Right lobe of liver (tissue), 6 donors: ENCODE measurements around the gene TNFAIP8. TPM values are rescaled to one million over a fixed set of nuclear protein-coding genes. Genes with fewer than 3 reads are reported as not detected.

ENCODE experiments used
- ATAC-seq, 4 donors: fragments of 200-7000 bp; cut with Tn5 transposase; one replicate each; pipeline ENCODE4 v1.9.1; 2020; ENCODE audit warnings: mild to moderate bottlenecking in 4 of 4, moderate library complexity in 4 of 4
- DNase-seq, 3 donors: peaks; one replicate each; pipeline ENCODE4 v3.0.0-alpha.2; 2020
- H3K27ac ChIP-seq, 3 donors: fragments of 200-600 bp; one replicate each; pipeline ENCODE4 v1.8.0; 2022
- H3K27me3 ChIP-seq, 2 donors: fragments of 200-600 bp; one replicate each; pipeline ENCODE4 v1.8.0; 2022
- H3K36me3 ChIP-seq, 4 donors: fragments of 200-600 bp; sonication (generic) in 1 of 4; one replicate each; pipeline versions ENCODE4 v1.5.1 to v1.8.0; 2017 to 2022; ENCODE audit warnings: control low read depth in 1 of 4
- H3K4me1 ChIP-seq, 4 donors: fragments of 200-600 bp; sonication (generic) in 1 of 4; one replicate each; pipeline versions ENCODE4 v1.5.1 to v1.8.0; 2017 to 2022; ENCODE audit warnings: control low read depth in 1 of 4
- H3K4me3 ChIP-seq, 3 donors: fragments of 200-600 bp; one replicate each; pipeline ENCODE4 v1.8.0; 2022
- H3K9me3 ChIP-seq, 4 donors: fragments of 200-600 bp; sonication (generic) in 1 of 4; one replicate each; pipeline versions ENCODE4 v1.5.1 to v1.8.0; 2017 to 2022; ENCODE audit warnings: control low read depth in 1 of 4
- CTCF ChIP-seq, 4 donors: fragments of 200-600 bp in 3 of 4; fragments of 450-650 bp in 1 of 4; IDR thresholded peaks; one replicate each; pipeline versions ENCODE4 v1.5.1 to v1.8.0; 2016 to 2022; ENCODE audit warnings: antibody characterized with exemption in 4 of 4, mild to moderate bottlenecking in 2 of 4
- POLR2A ChIP-seq: fragments of 450-650 bp; IDR thresholded peaks from one replicate; pipeline ENCODE4 v1.6.1; 2017; ENCODE audit warnings: antibody characterized with exemption, mild to moderate bottlenecking
- WGBS: methylation state at CpG from one replicate; pipeline ENCODE4 v1.1.6; 2018; ENCODE audit warnings: low coverage, low lambda C conversion rate; ENCODE audit not compliant: insufficient coverage; ENCODE audit errors: missing lambda C conversion rate; 5-methylcytosine and 5-hydroxymethylcytosine counted together
- intact Hi-C, 2 donors: fragments of 100-400 bp; cut with DNase I; formaldehyde crosslinking; loops; one replicate each; pipeline versions ENCODE4 v1.11.2 to v1.14.1; 2022
- total RNA-seq, 6 experiments: library from RNA; depleted of rRNA in 2 of 6; stranded (reverse); fragments of >200 nt in 2 of 6; fragmentation: NEBNext Ultra II Directional in 3 of 6; extraction: Animal tissue kit (Norgen Biotek cat#: 25700) in 3 of 6; gene quantifications; one replicate each; pipeline versions ENCODE4 v1.1.0 to v1.2.4, GENCODE V29; 2016 to 2023
- donor health status: DM: no; HTN: yes; CAD: no.
- donor health status: DM: no; HTN: no; CAD: no.
- donor health status: DM: no; HTN: no; CAD: no.
- donor health status: DM: no; HTN: yes; CAD: no.
- donor health status: DM: no; HTN: yes; CAD: no.

TNFAIP8 gene
- total RNA-seq, 6 experiments from 2014 or later = 2.2 to 26.7 (median 5.4) TPM

GRCh38 chr5:119378075-119378700 is 22.4 kb downstream of the TNFAIP8 start:
- ATAC-seq = no peak
- no peaks in the 10 kb centered on the region for H3K4me1 ChIP-seq
- intact Hi-C loops = no loop called here
- no peak overlapping the region for H3K27ac ChIP-seq
- H3K27me3 ChIP-seq = no peaks in the 10 kb centered on the region
- WGBS = 67% methylated on average over 3 of the region's 3 CpGs
- H3K4me3 ChIP-seq = no peak overlapping the region
- DNase-seq = no peak
- no peaks in the 10 kb centered on the region for H3K9me3 ChIP-seq
- TF ChIP-seq POLR2A = no peak
- TF ChIP-seq CTCF (IDR thresholded peaks at IDR 0.05) = no peak
- no peaks in the 10 kb centered on the region for H3K36me3 ChIP-seq

- DNase-seq (no peak), ATAC-seq (no peak)
- intact Hi-C loops = no loop called here
- 100% methylated on average over 2 of the region's 2 CpGs for WGBS
- Histone ChIP-seq H3K4me3 (no peak overlapping the region), H3K36me3 (no peaks in the 10 kb centered on the region), H3K27me3 (no peaks in the 10 kb centered on the region), H3K4me1 (no peaks in the 10 kb centered on the region), H3K27ac (no peak overlapping the region), H3K9me3 (no peaks in the 10 kb centered on the region)
- no peak for TF ChIP-seq CTCF (IDR thresholded peaks at IDR 0.05)
Measured at GRCh38 chr5:119379096-119379495, 23.3 kb downstream of the TNFAIP8 start.

- WGBS = 58% methylated on average over 2 of the region's 2 CpGs
- peak in 1 of 4 donors; percentile 28 for ATAC-seq
- H3K9me3 ChIP-seq = no peaks in the 10 kb centered on the region
- intact Hi-C loops = no loop called here
- H3K27ac ChIP-seq = no peak overlapping the region
- H3K4me3 ChIP-seq = no peak overlapping the region
- TF ChIP-seq CTCF (IDR thresholded peaks at IDR 0.05) = no peak
- TF ChIP-seq POLR2A = no peak
- no peaks in the 10 kb centered on the region for H3K36me3 ChIP-seq
- H3K27me3 ChIP-seq = no peaks in the 10 kb centered on the region
- no peak for DNase-seq
- no peaks in the 10 kb centered on the region for H3K4me1 ChIP-seq
Measured at GRCh38 chr5:119379942-119380547, 24.2 kb downstream of the TNFAIP8 start.

- TF ChIP-seq CTCF (IDR thresholded peaks at IDR 0.05) (no peak), POLR2A (no peak)
- no peak for DNase-seq
- Histone ChIP-seq H3K4me1 (peaks cover 0 to 3% (median 0%) of the 10 kb centered on the region in 4 donors), H3K27ac (no peak overlapping the region), H3K36me3 (no peaks in the 10 kb centered on the region), H3K4me3 (no peak overlapping the region), H3K27me3 (no peaks in the 10 kb centered on the region), H3K9me3 (no peaks in the 10 kb centered on the region)
- intact Hi-C loops = no loop called here
- ATAC-seq = no peak
- WGBS = 74% methylated on average over 3 of the region's 3 CpGs
Measured at GRCh38 chr5:119382169-119382568, 26.4 kb downstream of the TNFAIP8 start.
